ENCODE measurements around the gene UNCX.
"Not testable (repeated sequence)": the region's sequence is repeated elsewhere in the genome, so short reads cannot be mapped to it uniquely, and the experiment has no call there.

Gene UNCX

GRCh38 chr7:1192171-1192676 lies 40.4 kb upstream of the UNCX start:
- H3K23ac ChIP-seq (ENCODE audit: low read length): no peak overlapping the region
- no peak overlapping the region for H3K14ac ChIP-seq (ENCODE audit: low read length)
- no peak overlapping the region for H2BK120ac ChIP-seq (ENCODE audit: insufficient read depth, low read length, poor library complexity)
- peak overlapping the region; percentile 4 for H3K4me3 ChIP-seq (ENCODE audit: low read depth, low read length)
- H3K27me3 ChIP-seq (ENCODE audit: insufficient read depth, low read length): no peaks in the 10 kb centered on the region
- H3K79me2 ChIP-seq (ENCODE audit: control insufficient read depth, insufficient read depth, low read length, poor library complexity): no peaks in the 10 kb centered on the region
- H3K4me1 ChIP-seq (ENCODE audit: control insufficient read depth in 1 of 2, insufficient read depth in 2 of 2, low read length in 2 of 2): no peaks in the 10 kb centered on the region
- no peak overlapping the region for H3K4me2 ChIP-seq (ENCODE audit: low read length)
- no peak overlapping the region for H3K4ac ChIP-seq (ENCODE audit: low read depth, low read length)
- no peak overlapping the region for H4K12ac ChIP-seq (ENCODE audit: low read depth, low read length)
- H2BK5ac ChIP-seq (ENCODE audit: low read depth, low read length, poor library complexity): no peak overlapping the region
- H3K79me1 ChIP-seq (ENCODE audit: low read length): no peaks in the 10 kb centered on the region
- H2BK12ac ChIP-seq (ENCODE audit: low read length): no peak overlapping the region
- no CpG with 5 or more reads among the region's 15 CpGs for WGBS (ENCODE audit: extremely low coverage, insufficient coverage, insufficient read length)
- H3K9ac ChIP-seq (ENCODE audit: low read length): no peak overlapping the region
- H4K91ac ChIP-seq (ENCODE audit: low read depth, low read length): no peak overlapping the region
- no peaks in the 10 kb centered on the region for H3K36me3 ChIP-seq (ENCODE audit: control insufficient read depth in 1 of 2, insufficient read depth in 2 of 2, low read length in 2 of 2)
- H2AK5ac ChIP-seq (ENCODE audit: low read length): no peak overlapping the region
- H3K27ac ChIP-seq (ENCODE audit: low read depth, low read length): no peak overlapping the region
- peak in 1 of 2 donors; percentile 15 for DNase-seq
- no peak overlapping the region for H3K18ac ChIP-seq (ENCODE audit: low read length)
- H2AFZ ChIP-seq (ENCODE audit: insufficient read depth, low read length, poor library complexity): no peak overlapping the region
- H3K9me3 ChIP-seq (ENCODE audit: insufficient read depth, low read depth, low read length): peaks cover 3% of the 10 kb centered on the region
- no peak overlapping the region for H4K8ac ChIP-seq (ENCODE audit: low read depth, low read length)

GRCh38 chr7:1193593-1194424 lies 38.9 kb upstream of the UNCX start:
- no peak overlapping the region for H4K12ac ChIP-seq (ENCODE audit: low read depth, low read length)
- WGBS (ENCODE audit: extremely low coverage, insufficient coverage, insufficient read length): no CpG with 5 or more reads among the region's 36 CpGs
- H3K23ac ChIP-seq (ENCODE audit: low read length): no peak overlapping the region

GRCh38 chr7:1196441-1196840 lies 36.2 kb upstream of the UNCX start:
- not testable (repeated sequence) for H4K8ac ChIP-seq (ENCODE audit: low read depth, low read length); H3K23ac ChIP-seq (ENCODE audit: low read length); H2BK5ac ChIP-seq (ENCODE audit: low read depth, low read length, poor library complexity)

More at GRCh38 chr7:1193593-1194424, 38.9 kb upstream of the UNCX start:
- Histone ChIP-seq H3K4me2 (ENCODE audit: low read length) (no peak overlapping the region), H3K79me2 (ENCODE audit: control insufficient read depth, insufficient read depth, low read length, poor library complexity) (no peaks in the 10 kb centered on the region), H3K18ac (ENCODE audit: low read length) (no peak overlapping the region), H2BK5ac (ENCODE audit: low read depth, low read length, poor library complexity) (no peak overlapping the region), H2BK120ac (ENCODE audit: insufficient read depth, low read length, poor library complexity) (no peak overlapping the region), H3K36me3 (ENCODE audit: control insufficient read depth in 1 of 2, insufficient read depth in 2 of 2, low read length in 2 of 2) (no peaks in the 10 kb centered on the region), H3K27me3 (ENCODE audit: insufficient read depth, low read length) (no peaks in the 10 kb centered on the region), H3K14ac (ENCODE audit: low read length) (no peak overlapping the region), H2AFZ (ENCODE audit: insufficient read depth, low read length, poor library complexity) (no peak overlapping the region), H3K4me1 (ENCODE audit: control insufficient read depth in 1 of 2, insufficient read depth in 2 of 2, low read length in 2 of 2) (no peaks in the 10 kb centered on the region), H3K9me3 (ENCODE audit: insufficient read depth, low read depth, low read length) (peaks cover 3% of the 10 kb centered on the region), H3K27ac (ENCODE audit: low read depth, low read length) (no peak overlapping the region), H3K79me1 (ENCODE audit: low read length) (no peaks in the 10 kb centered on the region), H2AK5ac (ENCODE audit: low read length) (no peak overlapping the region), H4K91ac (ENCODE audit: low read depth, low read length) (no peak overlapping the region), H3K4me3 (ENCODE audit: low read depth, low read length) (no peak overlapping the region), H3K4ac (ENCODE audit: low read depth, low read length) (no peak overlapping the region), H3K9ac (ENCODE audit: low read length) (no peak overlapping the region), H2BK12ac (ENCODE audit: low read length) (no peak overlapping the region), H4K8ac (ENCODE audit: low read depth, low read length) (no peak overlapping the region)
- DNase-seq: peak in 1 of 2 donors; percentile 9

GRCh38 chr7:1196950-1197349 lies 35.7 kb upstream of the UNCX start:
- no peak overlapping the region for H3K4me3 ChIP-seq (ENCODE audit: low read depth, low read length)

More at GRCh38 chr7:1196441-1196840, 36.2 kb upstream of the UNCX start:
- H4K91ac ChIP-seq (ENCODE audit: low read depth, low read length); H3K79me2 ChIP-seq (ENCODE audit: control insufficient read depth, insufficient read depth, low read length, poor library complexity); H3K4ac ChIP-seq (ENCODE audit: low read depth, low read length); H4K12ac ChIP-seq (ENCODE audit: low read depth, low read length); H3K9me3 ChIP-seq (ENCODE audit: insufficient read depth, low read depth, low read length); H3K4me1 ChIP-seq (ENCODE audit: control insufficient read depth in 1 of 2, insufficient read depth in 2 of 2, low read length in 2 of 2); H3K27ac ChIP-seq (ENCODE audit: low read depth, low read length); H3K4me2 ChIP-seq (ENCODE audit: low read length); H3K27me3 ChIP-seq (ENCODE audit: insufficient read depth, low read length); H3K4me3 ChIP-seq (ENCODE audit: low read depth, low read length); H2BK120ac ChIP-seq (ENCODE audit: insufficient read depth, low read length, poor library complexity); H3K79me1 ChIP-seq (ENCODE audit: low read length); DNase-seq; H3K18ac ChIP-seq (ENCODE audit: low read length); H2BK12ac ChIP-seq (ENCODE audit: low read length); H2AFZ ChIP-seq (ENCODE audit: insufficient read depth, low read length, poor library complexity); H3K14ac ChIP-seq (ENCODE audit: low read length); H2AK5ac ChIP-seq (ENCODE audit: low read length); H3K9ac ChIP-seq (ENCODE audit: low read length); H3K36me3 ChIP-seq (ENCODE audit: control insufficient read depth in 1 of 2, insufficient read depth in 2 of 2, low read length in 2 of 2): not testable (repeated sequence)
- no CpG with 5 or more reads among the region's 4 CpGs for WGBS (ENCODE audit: extremely low coverage, insufficient coverage, insufficient read length)

More at GRCh38 chr7:1196950-1197349, 35.7 kb upstream of the UNCX start:
- Histone ChIP-seq H3K27me3 (ENCODE audit: insufficient read depth, low read length) (no peaks in the 10 kb centered on the region), H4K12ac (ENCODE audit: low read depth, low read length) (no peak overlapping the region), H3K18ac (ENCODE audit: low read length) (no peak overlapping the region), H3K9me3 (ENCODE audit: insufficient read depth, low read depth, low read length) (peaks cover 3% of the 10 kb centered on the region), H3K9ac (ENCODE audit: low read length) (no peak overlapping the region), H2AFZ (ENCODE audit: insufficient read depth, low read length, poor library complexity) (no peak overlapping the region), H3K27ac (ENCODE audit: low read depth, low read length) (no peak overlapping the region), H3K79me2 (ENCODE audit: control insufficient read depth, insufficient read depth, low read length, poor library complexity) (no peaks in the 10 kb centered on the region), H2BK12ac (ENCODE audit: low read length) (no peak overlapping the region), H3K4me1 (ENCODE audit: control insufficient read depth in 1 of 2, insufficient read depth in 2 of 2, low read length in 2 of 2) (no peaks in the 10 kb centered on the region), H3K14ac (ENCODE audit: low read length) (no peak overlapping the region), H2BK120ac (ENCODE audit: insufficient read depth, low read length, poor library complexity) (no peak overlapping the region), H2BK5ac (ENCODE audit: low read depth, low read length, poor library complexity) (no peak overlapping the region), H3K4ac (ENCODE audit: low read depth, low read length) (no peak overlapping the region), H4K91ac (ENCODE audit: low read depth, low read length) (no peak overlapping the region), H3K36me3 (ENCODE audit: control insufficient read depth in 1 of 2, insufficient read depth in 2 of 2, low read length in 2 of 2) (no peaks in the 10 kb centered on the region), H3K23ac (ENCODE audit: low read length) (no peak overlapping the region), H4K8ac (ENCODE audit: low read depth, low read length) (no peak overlapping the region), H2AK5ac (ENCODE audit: low read length) (no peak overlapping the region), H3K4me2 (ENCODE audit: low read length) (no peak overlapping the region), H3K79me1 (ENCODE audit: low read length) (no peaks in the 10 kb centered on the region)
- DNase-seq: no peak
- no CpG with 5 or more reads among the region's 6 CpGs for WGBS (ENCODE audit: extremely low coverage, insufficient coverage, insufficient read length)
